Dermis lymphatic vessel endothelial cell (primary cell): Measurements from ENCODE around the gene TUBGCP3. TPM values are rescaled to one million over a fixed set of nuclear protein-coding genes. Genes with fewer than 3 reads are reported as not detected.

Source experiments
- total RNA-seq: library from RNA; depleted of rRNA; stranded (reverse); fragments of >200 nt; gene quantifications from 2 replicates; pipeline ENCODE4 v1.2.1, GENCODE V29; 2014

The TUBGCP3 gene, protein sequence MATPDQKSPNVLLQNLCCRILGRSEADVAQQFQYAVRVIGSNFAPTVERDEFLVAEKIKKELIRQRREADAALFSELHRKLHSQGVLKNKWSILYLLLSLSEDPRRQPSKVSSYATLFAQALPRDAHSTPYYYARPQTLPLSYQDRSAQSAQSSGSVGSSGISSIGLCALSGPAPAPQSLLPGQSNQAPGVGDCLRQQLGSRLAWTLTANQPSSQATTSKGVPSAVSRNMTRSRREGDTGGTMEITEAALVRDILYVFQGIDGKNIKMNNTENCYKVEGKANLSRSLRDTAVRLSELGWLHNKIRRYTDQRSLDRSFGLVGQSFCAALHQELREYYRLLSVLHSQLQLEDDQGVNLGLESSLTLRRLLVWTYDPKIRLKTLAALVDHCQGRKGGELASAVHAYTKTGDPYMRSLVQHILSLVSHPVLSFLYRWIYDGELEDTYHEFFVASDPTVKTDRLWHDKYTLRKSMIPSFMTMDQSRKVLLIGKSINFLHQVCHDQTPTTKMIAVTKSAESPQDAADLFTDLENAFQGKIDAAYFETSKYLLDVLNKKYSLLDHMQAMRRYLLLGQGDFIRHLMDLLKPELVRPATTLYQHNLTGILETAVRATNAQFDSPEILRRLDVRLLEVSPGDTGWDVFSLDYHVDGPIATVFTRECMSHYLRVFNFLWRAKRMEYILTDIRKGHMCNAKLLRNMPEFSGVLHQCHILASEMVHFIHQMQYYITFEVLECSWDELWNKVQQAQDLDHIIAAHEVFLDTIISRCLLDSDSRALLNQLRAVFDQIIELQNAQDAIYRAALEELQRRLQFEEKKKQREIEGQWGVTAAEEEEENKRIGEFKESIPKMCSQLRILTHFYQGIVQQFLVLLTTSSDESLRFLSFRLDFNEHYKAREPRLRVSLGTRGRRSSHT
- 16.1 and 20.7 TPM in 2 replicates for total RNA-seq

GRCh38 chr13:112587764-112588489, at the start of gene TUBGCP3:
TUBGCP3 (minus strand) TSS chr13:112588153; CDS start chr13:112587980, 173 bp downstream.

Other genes with a start within 250 kb of the TUBGCP3 start
- not detected in 2 replicates for gene SPACA7, start 211.8 kb downstream of the TUBGCP3 start, total RNA-seq
- gene ATP11A, start 101.9 kb upstream of the TUBGCP3 start, total RNA-seq: 17.7 and 33.9 TPM in 2 replicates